Panc1 (cell line): ENCODE results near the gene SHB. TPM values are rescaled to one million over a fixed set of nuclear protein-coding genes. Genes with fewer than 3 reads are reported as not detected.
A peak's percentile ranks its signal among the peaks of the same experiment; 100 is the strongest.

ENCODE experiments used
- ATAC-seq: fragments of 200-7000 bp; cut with Tn5 transposase; 2 replicates; pipeline ENCODE4 v1.9.1; 2020; ENCODE audit warnings: mild to moderate bottlenecking, moderate library complexity
- BruUV-seq: library from RNA; stranded (reverse); fragments of 400-500 nt; replicated peaks from 2 replicates; lab custom pipeline; 2021; lab: Mats Ljungman, UMichigan
- CTCF ChIA-PET: fragments of 300-600 bp; sonication (Branson Sonifier 250); formaldehyde crosslinking; loops from one replicate; lab custom pipeline; 2022; ENCODE audit warnings: antibody characterized with exemption; lab: Charles Lee
- POLR2A ChIA-PET: fragments of 300-600 bp; sonication (Branson Sonifier 250); formaldehyde crosslinking; loops from one replicate; lab custom pipeline; 2022; ENCODE audit warnings: antibody characterized with exemption; lab: Charles Lee
- DNase-seq: peaks from one replicate; pipeline ENCODE4 v3.0.0-alpha.2; 2010; ENCODE audit warnings: low read depth, low spot score
- H3K27ac ChIP-seq: 2 replicates; pipeline ENCODE4 v1.5.1; 2011; ENCODE audit warnings: mild to moderate bottlenecking, low read length, inconsistent platforms
- H3K27me3 ChIP-seq: fragments of 200-500 bp; sonication (Bioruptor generic); 2 replicates; pipeline ENCODE4 v1.6.0; 2014; ENCODE audit warnings: low read length, inconsistent platforms; ENCODE audit not compliant: control insufficient read depth, insufficient read depth
- H3K36me3 ChIP-seq: fragments of 200-500 bp; sonication (Bioruptor generic); 2 replicates; pipeline ENCODE4 v1.5.1; 2014; ENCODE audit warnings: inconsistent platforms, mild to moderate bottlenecking, low read length, moderate library complexity; ENCODE audit not compliant: control insufficient read depth, insufficient read depth
- H3K4me1 ChIP-seq: 2 replicates; pipeline ENCODE4 v1.5.1; 2011; ENCODE audit warnings: inconsistent platforms, mild to moderate bottlenecking, low read length, moderate library complexity; ENCODE audit not compliant: control insufficient read depth, insufficient read depth
- H3K4me3 ChIP-seq, 2 experiments: 2 replicates each; pipeline ENCODE4 v1.5.1; 2011 to 2012; ENCODE audit warnings: low read depth in 2 of 2, low read length in 2 of 2, mild to moderate bottlenecking in 2 of 2, inconsistent platforms in 1 of 2, moderate library complexity in 1 of 2
- H3K9me3 ChIP-seq: fragments of 200-500 bp; sonication (Bioruptor generic); 2 replicates; pipeline ENCODE4 v1.5.1; 2014; ENCODE audit warnings: low read depth, mild to moderate bottlenecking, inconsistent platforms, low read length, moderate library complexity; ENCODE audit not compliant: control insufficient read depth, insufficient read depth
- POLR2AphosphoS5 ChIP-seq: IDR thresholded peaks from 2 replicates; pipeline ENCODE4 v1.6.1; 2012; ENCODE audit warnings: mild to moderate bottlenecking, low read depth, low read length, moderate library complexity
- SIN3A ChIP-seq: IDR thresholded peaks from 2 replicates; pipeline ENCODE4 v1.6.1; 2012; ENCODE audit warnings: low read depth, mild to moderate bottlenecking, low read length, moderate library complexity, borderline replicate concordance; ENCODE audit not compliant: insufficient read depth
- TCF7L2 ChIP-seq: IDR thresholded peaks from 2 replicates; pipeline ENCODE4 v1.6.1; 2011; ENCODE audit warnings: mild to moderate bottlenecking, low read depth, low read length, inconsistent platforms
- in situ Hi-C: cut with HindIII; loops from 2 replicates; pipeline ENCODE4 v1.10.0; 2016; ENCODE audit warnings: low sequenced_read_pairs, low pct_unique_long_range_greater_than_20kb
- intact Hi-C: fragments of 100-400 bp; cut with micrococcal nuclease; formaldehyde crosslinking; loops from one replicate; pipeline ENCODE4 v1.10.0; 2022; ENCODE audit not compliant: unreplicated experiment
- total RNA-seq: library from RNA; stranded (reverse); gene quantifications from one replicate; pipeline ENCODE4 v1.2.1, GENCODE V29; 2021; ENCODE audit not compliant: unreplicated experiment
- TF ChIP-seq, protein P1 (sequence below): fragments of 450-650 bp; IDR thresholded peaks from 2 replicates; pipeline ENCODE4 v1.5.1; 2017; ENCODE audit warnings: mild to moderate bottlenecking
- TF ChIP-seq, protein P2 (sequence below), 2 experiments: IDR thresholded peaks; 2 replicates each; pipeline ENCODE4 v1.6.1; 2011 to 2012; ENCODE audit warnings: low read depth in 2 of 2, control low read depth in 1 of 2, low read length in 1 of 2, mild to moderate bottlenecking in 1 of 2, moderate library complexity in 1 of 2; ENCODE audit not compliant: insufficient read depth in 1 of 2

The SHB gene
- total RNA-seq, 1 experiment from 2014 or later, result 59.9 TPM

DNA sequence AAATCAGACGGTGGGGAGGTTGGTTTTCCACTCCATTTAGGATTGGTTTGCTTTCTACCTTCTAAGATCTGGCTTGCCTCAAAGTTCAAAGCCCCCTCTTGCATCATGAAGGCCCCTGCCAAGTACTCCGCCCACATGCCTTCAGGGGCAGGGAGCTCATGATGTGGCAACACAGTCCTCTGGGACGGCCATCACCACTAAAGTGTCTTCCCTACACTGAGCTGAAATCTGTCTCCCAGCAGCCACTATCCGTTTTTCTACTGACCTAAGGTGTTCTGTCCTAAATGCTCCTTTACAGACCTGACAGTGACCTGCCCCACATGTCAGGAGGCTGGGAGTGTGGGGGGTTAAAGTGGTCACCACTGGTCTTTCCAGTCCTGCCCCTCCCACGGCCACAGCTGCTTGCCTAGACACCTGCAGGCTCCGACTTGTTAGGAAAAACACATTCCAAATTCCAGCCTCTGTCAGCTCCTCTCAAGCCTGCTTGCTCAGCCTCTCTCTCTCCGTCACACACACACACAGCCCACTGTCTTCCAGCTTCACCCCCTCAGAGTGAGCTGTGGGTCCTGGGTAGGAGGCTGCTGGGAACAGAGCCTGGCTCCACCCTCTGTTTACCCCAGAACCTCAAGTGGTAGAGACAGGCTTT, 44.9 kb downstream of the SHB start:
- Histone ChIP-seq H3K36me3 (no peaks in the 10 kb centered on the region), H3K4me3 (no peak overlapping the region), H3K4me1 (peaks cover 100% of the 10 kb centered on the region), H3K27me3 (no peaks in the 10 kb centered on the region), H3K9me3 (no peaks in the 10 kb centered on the region), H3K27ac (peak overlapping the region; percentile 93)
- in situ Hi-C loops (no loop called here), intact Hi-C loops (no loop called here)
- ChIA-PET POLR2A (interaction anchor here (0.5 kb wide), 1 partner anchor 85 kb away, joined by 3 read pairs; no protein-coding TSS in a partner anchor), CTCF (no interaction called here)
- no peak for ATAC-seq
- no TSS peak for BruUV-seq
- TF ChIP-seq SIN3A, result no peak
- peak; percentile 63; the same call in 1 of the 2 replicates for TF ChIP-seq TCF7L2
- DNase-seq, result no peak

- ChIA-PET POLR2A (interaction anchor here (0.5 kb wide), 1 partner anchor 85 kb away, joined by 3 read pairs; no protein-coding TSS in a partner anchor), CTCF (no interaction called here)
- H3K9me3 ChIP-seq, result no peaks in the 10 kb centered on the region
- in situ Hi-C loops, result no loop called here
- H3K27ac ChIP-seq, result peak overlapping the region; percentile 93
- no peaks in the 10 kb centered on the region for H3K27me3 ChIP-seq
- no peak overlapping the region for H3K4me3 ChIP-seq
- no peak for ATAC-seq
- H3K36me3 ChIP-seq, result no peaks in the 10 kb centered on the region
- intact Hi-C loops, result no loop called here
- peaks cover 100% of the 10 kb centered on the region for H3K4me1 ChIP-seq
- BruUV-seq, result no TSS peak
- TF ChIP-seq SIN3A (no peak), TCF7L2 (no peak), POLR2AphosphoS5 (no peak)
- TF ChIP-seq, protein P1, sequence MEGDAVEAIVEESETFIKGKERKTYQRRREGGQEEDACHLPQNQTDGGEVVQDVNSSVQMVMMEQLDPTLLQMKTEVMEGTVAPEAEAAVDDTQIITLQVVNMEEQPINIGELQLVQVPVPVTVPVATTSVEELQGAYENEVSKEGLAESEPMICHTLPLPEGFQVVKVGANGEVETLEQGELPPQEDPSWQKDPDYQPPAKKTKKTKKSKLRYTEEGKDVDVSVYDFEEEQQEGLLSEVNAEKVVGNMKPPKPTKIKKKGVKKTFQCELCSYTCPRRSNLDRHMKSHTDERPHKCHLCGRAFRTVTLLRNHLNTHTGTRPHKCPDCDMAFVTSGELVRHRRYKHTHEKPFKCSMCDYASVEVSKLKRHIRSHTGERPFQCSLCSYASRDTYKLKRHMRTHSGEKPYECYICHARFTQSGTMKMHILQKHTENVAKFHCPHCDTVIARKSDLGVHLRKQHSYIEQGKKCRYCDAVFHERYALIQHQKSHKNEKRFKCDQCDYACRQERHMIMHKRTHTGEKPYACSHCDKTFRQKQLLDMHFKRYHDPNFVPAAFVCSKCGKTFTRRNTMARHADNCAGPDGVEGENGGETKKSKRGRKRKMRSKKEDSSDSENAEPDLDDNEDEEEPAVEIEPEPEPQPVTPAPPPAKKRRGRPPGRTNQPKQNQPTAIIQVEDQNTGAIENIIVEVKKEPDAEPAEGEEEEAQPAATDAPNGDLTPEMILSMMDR, result no peak
- TF ChIP-seq, protein P2, sequence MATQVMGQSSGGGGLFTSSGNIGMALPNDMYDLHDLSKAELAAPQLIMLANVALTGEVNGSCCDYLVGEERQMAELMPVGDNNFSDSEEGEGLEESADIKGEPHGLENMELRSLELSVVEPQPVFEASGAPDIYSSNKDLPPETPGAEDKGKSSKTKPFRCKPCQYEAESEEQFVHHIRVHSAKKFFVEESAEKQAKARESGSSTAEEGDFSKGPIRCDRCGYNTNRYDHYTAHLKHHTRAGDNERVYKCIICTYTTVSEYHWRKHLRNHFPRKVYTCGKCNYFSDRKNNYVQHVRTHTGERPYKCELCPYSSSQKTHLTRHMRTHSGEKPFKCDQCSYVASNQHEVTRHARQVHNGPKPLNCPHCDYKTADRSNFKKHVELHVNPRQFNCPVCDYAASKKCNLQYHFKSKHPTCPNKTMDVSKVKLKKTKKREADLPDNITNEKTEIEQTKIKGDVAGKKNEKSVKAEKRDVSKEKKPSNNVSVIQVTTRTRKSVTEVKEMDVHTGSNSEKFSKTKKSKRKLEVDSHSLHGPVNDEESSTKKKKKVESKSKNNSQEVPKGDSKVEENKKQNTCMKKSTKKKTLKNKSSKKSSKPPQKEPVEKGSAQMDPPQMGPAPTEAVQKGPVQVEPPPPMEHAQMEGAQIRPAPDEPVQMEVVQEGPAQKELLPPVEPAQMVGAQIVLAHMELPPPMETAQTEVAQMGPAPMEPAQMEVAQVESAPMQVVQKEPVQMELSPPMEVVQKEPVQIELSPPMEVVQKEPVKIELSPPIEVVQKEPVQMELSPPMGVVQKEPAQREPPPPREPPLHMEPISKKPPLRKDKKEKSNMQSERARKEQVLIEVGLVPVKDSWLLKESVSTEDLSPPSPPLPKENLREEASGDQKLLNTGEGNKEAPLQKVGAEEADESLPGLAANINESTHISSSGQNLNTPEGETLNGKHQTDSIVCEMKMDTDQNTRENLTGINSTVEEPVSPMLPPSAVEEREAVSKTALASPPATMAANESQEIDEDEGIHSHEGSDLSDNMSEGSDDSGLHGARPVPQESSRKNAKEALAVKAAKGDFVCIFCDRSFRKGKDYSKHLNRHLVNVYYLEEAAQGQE (IDR thresholded peaks at IDR 0.05; ENCODE audit: insufficient read depth in 1 of 2, low read depth in 2 of 2, low read length in 1 of 2), result no peak
- no peak for DNase-seq
Observed at GRCh38 chr9:38023661-38024035, 45.4 kb downstream of the SHB start.

GRCh38 chr9:38022995-38023394, 46.0 kb downstream of the SHB start:
- DNase-seq (no peak), ATAC-seq (no peak)
- H3K27me3 ChIP-seq, result no peaks in the 10 kb centered on the region
- in situ Hi-C loops (no loop called here), intact Hi-C loops (no loop called here)
- no TSS peak for BruUV-seq
- H3K4me3 ChIP-seq, result no peak overlapping the region
- ChIA-PET POLR2A (no interaction called here), CTCF (no interaction called here)
- peaks cover 100% of the 10 kb centered on the region for H3K4me1 ChIP-seq
- H3K27ac ChIP-seq, result peak overlapping the region; percentile 93
- TF ChIP-seq POLR2AphosphoS5 (no peak), TCF7L2 (no peak), SIN3A (no peak)
- TF ChIP-seq, protein P1, result no peak
- TF ChIP-seq, protein P2 (IDR thresholded peaks at IDR 0.05; ENCODE audit: insufficient read depth in 1 of 2, low read depth in 2 of 2, low read length in 1 of 2), result no peak
- H3K9me3 ChIP-seq, result no peaks in the 10 kb centered on the region
- no peaks in the 10 kb centered on the region for H3K36me3 ChIP-seq
